OCI-M2 (cell line): Measurements from ENCODE around the gene C17orf114.

Experiments used
- DNase-seq: peaks from one replicate; lab custom pipeline; 2025; ENCODE audit not compliant: unreplicated experiment; lab: John Stamatoyannopoulos, UW

The C17orf114 gene

GRCh38 chr17:4823373-4824089 is 21.4 kb upstream of the C17orf114 start:
- DNase-seq: no peak

- DNase-seq: no peak
Observed at GRCh38 chr17:4822835-4823234, 20.7 kb upstream of the C17orf114 start.

GRCh38 chr17:4818276-4818675 is 16.1 kb upstream of the C17orf114 start:
- no peak for DNase-seq

GRCh38 chr17:4816826-4817225 is 14.7 kb upstream of the C17orf114 start:
- DNase-seq: no peak

GRCh38 chr17:4815043-4815675 is 13.0 kb upstream of the C17orf114 start:
- no peak for DNase-seq

GRCh38 chr17:4812690-4813089 is 10.6 kb upstream of the C17orf114 start:
- DNase-seq: no peak

GRCh38 chr17:4811471-4811870 is 9.3 kb upstream of the C17orf114 start:
- no peak for DNase-seq

GRCh38 chr17:4810696-4811290 is 8.7 kb upstream of the C17orf114 start:
- no peak for DNase-seq

- no peak for DNase-seq
Observed at GRCh38 chr17:4808378-4808767, 6.2 kb upstream of the C17orf114 start.

GRCh38 chr17:4807605-4808377 is 5.7 kb upstream of the C17orf114 start:
- no peak for DNase-seq

GRCh38 chr17:4806777-4807604 is 4.9 kb upstream of the C17orf114 start, which contains the start of gene PLD2:
PLD2 (plus strand) TSS chr17:4807152; CDS start chr17:4807773, 621 bp downstream.
- DNase-seq: peak; percentile 8

GRCh38 chr17:4806456-4806776 is 4.3 kb upstream of the C17orf114 start:
- DNase-seq: no peak

GRCh38 chr17:4800462-4801196 is 1.5 kb downstream of the C17orf114 start:
- no peak for DNase-seq

- DNase-seq: no peak
Observed at GRCh38 chr17:4796552-4796920, 5.6 kb downstream of the C17orf114 start.

- no peak for DNase-seq
Observed at GRCh38 chr17:4795168-4795567, 7.0 kb downstream of the C17orf114 start.

- DNase-seq: no peak
Observed at GRCh38 chr17:4790705-4791088, 11.4 kb downstream of the C17orf114 start.

GRCh38 chr17:4789951-4790704 is 12.0 kb downstream of the C17orf114 start:
- DNase-seq: peak; percentile 26

- no peak for DNase-seq
Observed at GRCh38 chr17:4789701-4789950, 12.5 kb downstream of the C17orf114 start.

GRCh38 chr17:4788807-4789700 is 13.1 kb downstream of the C17orf114 start, which contains the start of gene GLTPD2:
GLTPD2 (plus strand) TSS chr17:4788964; CDS start chr17:4789012, 48 bp downstream.
- no peak for DNase-seq
